Smooth muscle cell (in vitro differentiated cells): ENCODE measurements around the gene SLFN12L. TPM values are rescaled to one million over a fixed set of nuclear protein-coding genes. Genes with fewer than 3 reads are reported as not detected.

Source experiments
- DNase-seq: peaks from one replicate; lab custom pipeline; 2025; ENCODE audit not compliant: unreplicated experiment; lab: John Stamatoyannopoulos, UW
- H2AFZ ChIP-seq: fragments of 200-600 bp; sonication (generic); 2 replicates; pipeline ENCODE4 v1.6.0; 2016; ENCODE audit warnings: antibody characterized with exemption, low read depth, mild to moderate bottlenecking
- H3F3A ChIP-seq: fragments of 200-600 bp; sonication (generic); 2 replicates; pipeline ENCODE4 v1.6.0; 2017; ENCODE audit warnings: antibody characterized with exemption, low read depth
- H3K27ac ChIP-seq: fragments of 200-600 bp; sonication (generic); 2 replicates; pipeline ENCODE4 v1.5.1; 2016; ENCODE audit warnings: low read depth, mild to moderate bottlenecking
- H3K27me3 ChIP-seq: fragments of 200-600 bp; sonication (generic); 2 replicates; pipeline ENCODE4 v1.6.1; 2016; ENCODE audit warnings: low read depth, mild to moderate bottlenecking
- H3K36me3 ChIP-seq: fragments of 200-600 bp; sonication (generic); 2 replicates; pipeline ENCODE4 v1.5.1; 2016; ENCODE audit warnings: low read depth
- H3K4me1 ChIP-seq: fragments of 200-600 bp; sonication (generic); 2 replicates; pipeline ENCODE4 v1.5.1; 2016; ENCODE audit warnings: low read depth
- H3K4me2 ChIP-seq: fragments of 200-600 bp; sonication (generic); 2 replicates; pipeline ENCODE4 v1.6.0; 2016; ENCODE audit warnings: mild to moderate bottlenecking
- H3K4me3 ChIP-seq: fragments of 200-600 bp; sonication (generic); 2 replicates; pipeline ENCODE4 v1.5.1; 2016; ENCODE audit warnings: mild to moderate bottlenecking
- H3K79me2 ChIP-seq: fragments of 200-600 bp; sonication (generic); 2 replicates; pipeline ENCODE4 v1.6.0; 2016; ENCODE audit warnings: low read depth, mild to moderate bottlenecking
- H3K9ac ChIP-seq: fragments of 200-600 bp; sonication (generic); 2 replicates; pipeline ENCODE4 v1.6.0; 2016; ENCODE audit warnings: low read depth
- H3K9me3 ChIP-seq: fragments of 200-600 bp; sonication (generic); replicated peaks from 2 replicates; pipeline ENCODE4 v1.5.1; 2016; ENCODE audit warnings: low read depth
- H4K20me1 ChIP-seq: fragments of 200-600 bp; sonication (generic); 2 replicates; pipeline ENCODE4 v1.6.0; 2016; ENCODE audit warnings: low read depth
- CTCF ChIP-seq: fragments of 200-600 bp; sonication (generic); IDR thresholded peaks from 2 replicates; pipeline ENCODE4 v1.5.1; 2017; ENCODE audit warnings: borderline replicate concordance, mild to moderate bottlenecking, antibody characterized with exemption; ENCODE audit not compliant: insufficient read depth, poor library complexity, severe bottlenecking
- WGBS: methylation state at CpG from one replicate; pipeline ENCODE4 v1.1.7; 2016; ENCODE audit warnings: low lambda C conversion rate; 5-methylcytosine and 5-hydroxymethylcytosine counted together
- polyA plus RNA-seq: library from polyadenylated mRNA; unstranded; fragments of >200 nt; fragmentation: Nextera tagmentation; extraction: Ambion mirVana; gene quantifications from 2 replicates; pipeline ENCODE4 v1.2.1, GENCODE V29; 2016
- total RNA-seq: library from RNA; depleted of rRNA; stranded (reverse); fragments of >200 nt; gene quantifications from 2 replicates; pipeline ENCODE4 v1.2.3, GENCODE V29; 2014

SLFN12L gene
- total and polyA plus RNA-seq, 2 experiments from 2014 or later, result not detected

GRCh38 chr17:35496451-35497290, 40.8 kb downstream of the SLFN12L start:
- Histone ChIP-seq H3K4me3 (no peak overlapping the region), H3K4me1 (no peaks in the 10 kb centered on the region), H3K79me2 (no peaks in the 10 kb centered on the region), H3K27ac (no peak overlapping the region), H3K27me3 (peaks cover 87% of the 10 kb centered on the region), H3K4me2 (no peak overlapping the region), H3K9me3 (no peaks in the 10 kb centered on the region), H2AFZ (no peak overlapping the region), H3K9ac (no peak overlapping the region), H3K36me3 (no peaks in the 10 kb centered on the region), H4K20me1 (no peaks in the 10 kb centered on the region), H3F3A (no peaks in the 10 kb centered on the region)
- 46% methylated on average over 23 of the region's 30 CpGs for WGBS
- DNase-seq, result no peak
- no peak for TF ChIP-seq CTCF

GRCh38 chr17:35493040-35493439, 44.4 kb downstream of the SLFN12L start:
- no peaks in the 10 kb centered on the region for H4K20me1 ChIP-seq
- WGBS, result 29% methylated on average over 2 of the region's 2 CpGs
- DNase-seq, result no peak
- no peaks in the 10 kb centered on the region for H3K4me1 ChIP-seq
- no peak overlapping the region for H3K4me3 ChIP-seq
- no peaks in the 10 kb centered on the region for H3K9me3 ChIP-seq
- H3F3A ChIP-seq, result no peaks in the 10 kb centered on the region
- no peak overlapping the region for H2AFZ ChIP-seq
- no peaks in the 10 kb centered on the region for H3K36me3 ChIP-seq
- H3K9ac ChIP-seq, result no peak overlapping the region
- H3K79me2 ChIP-seq, result no peaks in the 10 kb centered on the region
- H3K27ac ChIP-seq, result no peak overlapping the region
- peaks cover 99% of the 10 kb centered on the region for H3K27me3 ChIP-seq
- H3K4me2 ChIP-seq, result no peak overlapping the region
- TF ChIP-seq CTCF, result no peak

GRCh38 chr17:35491417-35491816, 46.1 kb downstream of the SLFN12L start:
- 70% methylated on average over 3 of the region's 3 CpGs for WGBS
- Histone ChIP-seq H3K36me3 (no peaks in the 10 kb centered on the region), H3K9ac (no peak overlapping the region), H3K9me3 (no peaks in the 10 kb centered on the region), H2AFZ (no peak overlapping the region), H3F3A (no peaks in the 10 kb centered on the region), H3K4me1 (no peaks in the 10 kb centered on the region), H3K27me3 (peaks cover 90% of the 10 kb centered on the region), H3K27ac (no peak overlapping the region), H4K20me1 (no peaks in the 10 kb centered on the region), H3K4me3 (no peak overlapping the region), H3K4me2 (no peak overlapping the region), H3K79me2 (no peaks in the 10 kb centered on the region)
- no peak for TF ChIP-seq CTCF
- DNase-seq, result no peak

GRCh38 chr17:35489944-35490343, 47.5 kb downstream of the SLFN12L start:
- Histone ChIP-seq H3K4me1 (no peaks in the 10 kb centered on the region), H3K4me3 (no peak overlapping the region), H3K27me3 (peaks cover 85% of the 10 kb centered on the region), H3F3A (no peaks in the 10 kb centered on the region), H2AFZ (no peak overlapping the region), H3K79me2 (no peaks in the 10 kb centered on the region), H4K20me1 (no peaks in the 10 kb centered on the region), H3K9ac (no peak overlapping the region), H3K27ac (no peak overlapping the region), H3K9me3 (no peaks in the 10 kb centered on the region), H3K4me2 (no peak overlapping the region), H3K36me3 (no peaks in the 10 kb centered on the region)
- 55% methylated on average over 18 of the region's 18 CpGs for WGBS
- no peak for TF ChIP-seq CTCF
- DNase-seq, result no peak
